ENCODE results near the gene ARHGEF4. TPM values are rescaled to one million over a fixed set of nuclear protein-coding genes. Genes with fewer than 3 reads are reported as not detected.

ARHGEF4 gene
- total RNA-seq, 1 donor from 2014 or later: 9.3 TPM

- Histone ChIP-seq H3K36me3 (ENCODE audit: control insufficient read depth, insufficient read depth, low read length) (no peaks in the 10 kb centered on the region), H3K27me3 (ENCODE audit: control insufficient read depth, insufficient read depth, low read length) (peaks cover 4% of the 10 kb centered on the region), H3K4me3 (ENCODE audit: low read depth, low read length) (no peak overlapping the region)
- DNase-seq (ENCODE audit: low read depth): no peak
- no peak for TF ChIP-seq CTCF (IDR thresholded peaks at IDR 0.05; ENCODE audit: insufficient read depth, low read length, poor library complexity, severe bottlenecking)
Measured at GRCh38 chr2:131015764-131016163, 179.1 kb downstream of the ARHGEF4 start.

- peak; percentile 50 for DNase-seq (ENCODE audit: low read depth)
- Histone ChIP-seq H3K27me3 (ENCODE audit: control insufficient read depth, insufficient read depth, low read length) (no peaks in the 10 kb centered on the region), H3K36me3 (ENCODE audit: control insufficient read depth, insufficient read depth, low read length) (no peaks in the 10 kb centered on the region), H3K4me3 (ENCODE audit: low read depth, low read length) (no peak overlapping the region)
- no peak for TF ChIP-seq CTCF (IDR thresholded peaks at IDR 0.05; ENCODE audit: insufficient read depth, low read length, poor library complexity, severe bottlenecking)
Measured at GRCh38 chr2:131016826-131017741, 180.4 kb downstream of the ARHGEF4 start.

GRCh38 chr2:131022731-131023130, 186.0 kb downstream of the ARHGEF4 start:
- Histone ChIP-seq H3K27me3 (ENCODE audit: control insufficient read depth, insufficient read depth, low read length) (no peaks in the 10 kb centered on the region), H3K4me3 (ENCODE audit: low read depth, low read length) (no peak overlapping the region), H3K36me3 (ENCODE audit: control insufficient read depth, insufficient read depth, low read length) (no peaks in the 10 kb centered on the region)
- DNase-seq (ENCODE audit: low read depth): no peak
- TF ChIP-seq CTCF (IDR thresholded peaks at IDR 0.05; ENCODE audit: insufficient read depth, low read length, poor library complexity, severe bottlenecking): no peak

GRCh38 chr2:131023758-131024157, 187.0 kb downstream of the ARHGEF4 start:
- DNase-seq (ENCODE audit: low read depth): no peak
- no peak for TF ChIP-seq CTCF (IDR thresholded peaks at IDR 0.05; ENCODE audit: insufficient read depth, low read length, poor library complexity, severe bottlenecking)
- Histone ChIP-seq H3K36me3 (ENCODE audit: control insufficient read depth, insufficient read depth, low read length) (no peaks in the 10 kb centered on the region), H3K27me3 (ENCODE audit: control insufficient read depth, insufficient read depth, low read length) (no peaks in the 10 kb centered on the region), H3K4me3 (ENCODE audit: low read depth, low read length) (no peak overlapping the region)

- no peak for TF ChIP-seq CTCF (IDR thresholded peaks at IDR 0.05; ENCODE audit: insufficient read depth, low read length, poor library complexity, severe bottlenecking)
- DNase-seq (ENCODE audit: low read depth): no peak
- Histone ChIP-seq H3K4me3 (ENCODE audit: low read depth, low read length) (no peak overlapping the region), H3K27me3 (ENCODE audit: control insufficient read depth, insufficient read depth, low read length) (peaks cover 8% of the 10 kb centered on the region), H3K36me3 (ENCODE audit: control insufficient read depth, insufficient read depth, low read length) (no peaks in the 10 kb centered on the region)
Measured at GRCh38 chr2:131026919-131027318, 190.2 kb downstream of the ARHGEF4 start.
